Skin of body (tissue), 3 donors: ENCODE results near the gene CAPN2. TPM values are rescaled to one million over a fixed set of nuclear protein-coding genes. Genes with fewer than 3 reads are reported as not detected.

Experiments used
- DNase-seq: peaks from one replicate; lab custom pipeline; 2025; lab: John Stamatoyannopoulos, UW
- small RNA-seq: library from RNA; depleted of rRNA; stranded (forward); fragments of <200 nt; gene quantifications from one replicate; pipeline ENCODE3, GENCODE V24; 2014; ENCODE audit warnings: low replicate concordance
- total RNA-seq: library from RNA; depleted of rRNA; stranded (reverse); fragments of >200 nt; gene quantifications from one replicate; pipeline ENCODE4 v1.2.3, GENCODE V29; 2014

CAPN2 gene
- total RNA-seq, 1 donor from 2014 or later = 81.8 TPM

DNA sequence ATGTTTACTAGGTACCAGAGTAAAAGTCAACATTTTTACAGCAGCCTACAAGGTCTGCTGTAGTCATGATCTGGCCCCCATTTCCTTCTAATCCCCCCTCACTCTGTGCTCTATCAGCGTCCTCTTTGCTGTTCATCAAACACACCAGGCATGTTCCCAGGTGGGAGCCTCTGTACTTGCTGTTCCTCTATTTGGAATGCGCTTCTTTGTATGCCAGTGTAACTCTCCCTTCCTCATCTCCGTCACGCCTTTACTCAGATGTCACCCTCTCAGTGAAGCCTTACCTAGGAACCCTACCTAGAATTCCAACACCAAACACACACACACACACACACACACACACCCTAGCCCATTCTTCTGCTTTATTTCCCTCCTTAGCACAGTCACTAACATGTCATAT is 112.4 kb downstream of the CAPN2 start:
- DNase-seq = no peak

Small RNA genes lying within 50 kb of the gene (small RNA-seq; reads per million reads assigned to genes)
- not detected for gene RNU6-1248P

Other genes starting within 250 kb of the CAPN2 start
- gene CAPN8, start 46.8 kb upstream of the CAPN2 start, total RNA-seq = 16.4 TPM
- gene TP53BP2, start 133.4 kb downstream of the CAPN2 start, total RNA-seq = 35.5 TPM